K562 (cell line): ENCODE measurements around the gene SLC16A10. TPM values are rescaled to one million over a fixed set of nuclear protein-coding genes. Genes with fewer than 3 reads are reported as not detected.
A peak's percentile ranks its signal among the peaks of the same experiment; 100 is the strongest.

Experiments used
- CREB1 ChIP-seq, 2 experiments: sonication (generic) in 1 of 2; formaldehyde crosslinking in 1 of 2; IDR thresholded peaks; 2 replicates each; pipeline versions ENCODE4 v1.6.1 to v1.8.0; 2012 to 2022; ENCODE audit warnings: inconsistent platforms in 1 of 2, mild to moderate bottlenecking in 1 of 2, missing genetic modification reagents in 1 of 2, moderate library complexity in 1 of 2
- ETS1 ChIP-seq: conservative IDR thresholded peaks from 2 replicates; pipeline ENCODE4 v1.6.1; 2011; ENCODE audit warnings: low read depth, mild to moderate bottlenecking, low read length; ENCODE audit not compliant: control insufficient read depth
- JUNB ChIP-seq: fragments of 450-650 bp; formaldehyde crosslinking; conservative IDR thresholded peaks from 2 replicates; pipeline ENCODE4 v1.4.0; 2020; ENCODE audit warnings: mild to moderate bottlenecking
- MTA3 ChIP-seq: fragments of 450-650 bp; formaldehyde crosslinking; IDR thresholded peaks from 2 replicates; pipeline ENCODE4 v1.6.1; 2017; ENCODE audit warnings: mild to moderate bottlenecking, borderline replicate concordance
- NR4A1 ChIP-seq, 2 experiments: fragments of 250-450 bp in 1 of 2; fragments of 450-650 bp in 1 of 2; sonication (Bioruptor Pico) in 1 of 2; IDR thresholded peaks; 2 replicates each; pipeline versions ENCODE4 v1.4.0 to v1.6.1; 2016 to 2020; ENCODE audit warnings: mild to moderate bottlenecking in 2 of 2, missing compliant biosample characterization in 1 of 2, missing genetic modification characterization in 1 of 2, moderate library complexity in 1 of 2
- RERE ChIP-seq: sonication (generic); formaldehyde crosslinking; IDR thresholded peaks from 2 replicates; pipeline ENCODE4 v1.8.0; 2023; ENCODE audit warnings: missing genetic modification reagents, mild to moderate bottlenecking, borderline replicate concordance
- SRSF1 ChIP-seq: fragments of 200-400 bp; formaldehyde crosslinking; IDR thresholded peaks from 2 replicates; pipeline ENCODE4 v1.6.1; 2017; ENCODE audit warnings: mild to moderate bottlenecking, low read depth, low read length, moderate library complexity
- STAT6 ChIP-seq: sonication (generic); formaldehyde crosslinking; IDR thresholded peaks from 2 replicates; pipeline ENCODE4 v1.8.1; 2023; ENCODE audit warnings: mild to moderate bottlenecking, missing genetic modification reagents
- THAP12 ChIP-seq: fragments of 250-450 bp; sonication (Bioruptor Pico); IDR thresholded peaks from 2 replicates; pipeline ENCODE4 v1.9.0; 2021; ENCODE audit warnings: mild to moderate bottlenecking, inconsistent platforms
- U2AF2 ChIP-seq: fragments of 200-400 bp; formaldehyde crosslinking; optimal IDR thresholded peaks from 2 replicates; pipeline ENCODE3; 2017; ENCODE audit warnings: low read depth, mild to moderate bottlenecking, low read length
- ZNF347 ChIP-seq: fragments of 450-650 bp; formaldehyde crosslinking; IDR thresholded peaks from 2 replicates; pipeline ENCODE4 v1.4.0; 2020; ENCODE audit warnings: low read depth, mild to moderate bottlenecking, moderate library complexity
- polyA plus RNA-seq, 8 experiments: library from polyadenylated mRNA; depleted of rRNA in 4 of 8; stranded (reverse) in 5 of 8; unstranded in 3 of 8; fragments of >200 nt; fragmentation: Nextera tagmentation in 2 of 8; fragmentation: Illumina TruSeq in 1 of 8; extraction: Ambion mirVana in 2 of 8; extraction: Trizol in 1 of 8; gene quantifications; 2 replicates each; pipeline versions ENCODE4 v1.2.1 to v1.2.3, GENCODE V29; 2011 to 2014; ENCODE audit warnings: inconsistent platforms in 1 of 8, missing spikeins in 1 of 8
- total RNA-seq, 7 experiments: library from RNA; depleted of rRNA in 6 of 7; stranded (reverse); fragments of >200 nt in 6 of 7; fragmentation: Illumina TruSeq in 2 of 7; extraction: Trizol in 2 of 7; gene quantifications; 2 replicates each; pipeline versions ENCODE4 v1.2.1 to v1.2.3, GENCODE V29; 2011 to 2021; ENCODE audit warnings: low replicate concordance in 1 of 7
- TF ChIP-seq, protein P1 (sequence below): fragments of 250-450 bp; sonication (Bioruptor Pico); IDR thresholded peaks from 2 replicates; pipeline ENCODE4 v1.5.0; 2021

Gene SLC16A10
- total and polyA plus RNA-seq, 9 of the 15 experiments (the other 6 are each of a cell fraction or from before 2014, with no cell fraction given) = 0.02 to 0.54 (median 0.24) TPM; not detected in 4

DNA sequence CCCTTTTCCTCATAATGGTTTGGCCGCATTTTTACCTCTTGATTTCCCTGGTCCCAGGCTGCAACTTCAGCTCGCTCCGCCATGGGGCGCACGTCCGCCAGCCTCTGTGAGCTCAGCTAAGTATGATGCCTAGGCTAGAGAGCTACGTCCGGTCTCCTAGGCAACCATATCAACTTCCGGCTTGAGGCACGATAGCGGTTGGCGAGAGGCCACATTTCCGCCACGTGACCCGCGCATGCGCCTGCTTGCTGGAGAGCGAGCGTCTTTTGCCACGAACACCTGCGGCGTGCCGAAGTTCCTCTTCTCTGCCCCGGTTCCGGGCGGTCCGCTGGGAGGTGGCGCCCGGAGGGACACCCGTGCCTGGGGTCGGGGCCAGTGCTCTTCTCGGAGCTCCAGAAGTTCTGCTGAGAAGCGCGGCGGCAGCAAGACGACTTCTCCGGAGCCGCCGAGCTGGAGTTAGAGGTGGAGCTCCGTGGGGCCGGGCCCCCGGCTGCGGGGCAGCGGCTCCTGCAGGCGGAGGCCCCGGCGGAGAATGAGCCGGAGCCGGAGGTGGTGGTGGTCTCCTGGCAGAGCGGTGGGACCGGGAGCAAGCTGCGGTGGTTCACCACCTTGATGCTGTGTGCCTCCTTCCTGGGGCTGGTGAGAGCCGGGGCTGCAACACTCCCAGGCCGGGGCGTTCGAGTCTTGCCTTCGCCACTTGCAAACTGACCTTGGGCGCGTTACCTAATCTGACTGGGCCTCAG is 172.0 kb downstream of the SLC16A10 start (continued):
- TF ChIP-seq STAT6 (peak; percentile 87; the same call in 1 of the 2 replicates), ETS1 (no peak), RERE (CRISPR knock-in tag) (no peak), CREB1 (IDR thresholded peaks at IDR 0.05) (no peak), CREB1 (CRISPR knock-in tag; IDR thresholded peaks at IDR 0.05) (peak; percentile 76), U2AF2 (no peak), THAP12 (peak; percentile 27), MTA3 (peak; percentile 82; the same call in 1 of the 2 replicates), ZNF347 (CRISPR knock-in tag) (no peak), JUNB (no peak), SRSF1 (no peak), NR4A1 (CRISPR knock-in tag; IDR thresholded peaks at IDR 0.05) (no peak), NR4A1 (tag; IDR thresholded peaks at IDR 0.05) (no peak)
- TF ChIP-seq, protein P1, sequence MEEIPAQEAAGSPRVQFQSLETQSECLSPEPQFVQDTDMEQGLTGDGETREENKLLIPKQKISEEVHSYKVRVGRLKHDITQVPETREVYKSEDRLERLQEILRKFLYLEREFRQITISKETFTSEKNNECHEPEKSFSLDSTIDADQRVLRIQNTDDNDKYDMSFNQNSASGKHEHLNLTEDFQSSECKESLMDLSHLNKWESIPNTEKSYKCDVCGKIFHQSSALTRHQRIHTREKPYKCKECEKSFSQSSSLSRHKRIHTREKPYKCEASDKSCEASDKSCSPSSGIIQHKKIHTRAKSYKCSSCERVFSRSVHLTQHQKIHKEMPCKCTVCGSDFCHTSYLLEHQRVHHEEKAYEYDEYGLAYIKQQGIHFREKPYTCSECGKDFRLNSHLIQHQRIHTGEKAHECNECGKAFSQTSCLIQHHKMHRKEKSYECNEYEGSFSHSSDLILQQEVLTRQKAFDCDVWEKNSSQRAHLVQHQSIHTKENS (CRISPR knock-in tag) = no peak
